Fibroblast of villous mesenchyme (primary cell): ENCODE results near the gene PRDM15. TPM values are rescaled to one million over a fixed set of nuclear protein-coding genes. Genes with fewer than 3 reads are reported as not detected.
A peak's percentile ranks its signal among the peaks of the same experiment; 100 is the strongest.

ENCODE experiments used
- DNase-seq: peaks from one replicate; pipeline ENCODE4 v3.0.0-alpha.2; 2010; ENCODE audit warnings: low read depth
- H3K4me3 ChIP-seq: 2 replicates; pipeline ENCODE4 v1.5.1; 2011; ENCODE audit warnings: low read depth, mild to moderate bottlenecking, low read length
- CTCF ChIP-seq: IDR thresholded peaks from 2 replicates; pipeline ENCODE4 v1.5.1; 2012; ENCODE audit warnings: low read depth, mild to moderate bottlenecking, low read length; ENCODE audit not compliant: insufficient read depth
- total RNA-seq: library from RNA; depleted of rRNA; stranded (reverse); fragments of >200 nt; gene quantifications from 2 replicates; pipeline ENCODE4 v1.2.3, GENCODE V29; 2012

The PRDM15 gene
- total RNA-seq, 1 donor = 5.2 TPM

DNA sequence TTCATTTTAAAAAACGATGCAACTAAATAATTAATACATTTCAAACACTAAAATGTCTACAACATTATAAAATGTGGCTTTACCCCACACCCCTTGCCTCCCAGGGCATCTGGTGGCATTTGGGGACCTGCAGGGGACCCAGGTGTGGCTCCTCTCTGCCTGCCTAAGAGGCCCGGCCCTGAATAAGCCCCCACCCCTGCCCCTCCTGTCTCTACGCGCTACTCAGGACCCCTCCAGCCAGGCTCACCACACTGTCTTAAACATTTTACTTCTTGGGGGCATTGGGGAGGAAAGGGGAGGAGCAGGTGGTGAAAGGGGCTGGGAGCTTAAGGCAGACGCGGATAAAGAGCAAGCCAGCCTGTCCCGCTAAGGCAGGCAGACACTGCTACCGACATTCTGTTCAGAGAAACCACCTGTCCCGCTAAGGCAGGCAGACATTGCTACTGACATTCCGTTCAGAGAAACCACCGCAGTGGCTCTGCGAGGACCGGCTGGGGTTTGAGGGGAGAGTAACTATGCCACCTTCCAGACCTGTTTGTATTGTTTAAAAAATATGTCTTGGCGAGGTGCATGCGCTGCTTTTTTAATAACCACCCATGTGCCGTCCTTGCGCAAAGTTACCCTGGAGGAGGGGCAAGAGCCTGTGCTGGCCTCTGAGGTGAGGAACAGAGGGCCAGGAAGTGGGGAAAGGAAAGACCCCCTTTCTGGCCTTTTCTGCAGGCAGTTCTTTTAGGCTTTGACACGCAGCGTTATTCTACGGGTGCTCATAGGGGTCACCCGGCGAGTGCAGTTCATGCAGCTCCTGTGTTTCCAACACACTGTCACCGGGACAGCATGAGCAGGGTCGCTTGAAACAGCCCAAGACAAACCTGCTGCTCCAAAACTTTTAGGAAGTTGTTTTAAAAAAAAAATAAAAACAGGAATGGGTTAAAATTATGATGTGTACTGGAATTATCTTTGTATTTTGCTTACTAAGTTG lies 61.0 kb downstream of the PRDM15 start:
- H3K4me3 ChIP-seq = no peak overlapping the region
- DNase-seq = no peak
- no peak for TF ChIP-seq CTCF

- H3K4me3 ChIP-seq = no peak overlapping the region
- peak; percentile 55 for DNase-seq
- TF ChIP-seq CTCF = peak; percentile 67
Measured at GRCh38 chr21:41817228-41817627, 61.9 kb downstream of the PRDM15 start.

DNA sequence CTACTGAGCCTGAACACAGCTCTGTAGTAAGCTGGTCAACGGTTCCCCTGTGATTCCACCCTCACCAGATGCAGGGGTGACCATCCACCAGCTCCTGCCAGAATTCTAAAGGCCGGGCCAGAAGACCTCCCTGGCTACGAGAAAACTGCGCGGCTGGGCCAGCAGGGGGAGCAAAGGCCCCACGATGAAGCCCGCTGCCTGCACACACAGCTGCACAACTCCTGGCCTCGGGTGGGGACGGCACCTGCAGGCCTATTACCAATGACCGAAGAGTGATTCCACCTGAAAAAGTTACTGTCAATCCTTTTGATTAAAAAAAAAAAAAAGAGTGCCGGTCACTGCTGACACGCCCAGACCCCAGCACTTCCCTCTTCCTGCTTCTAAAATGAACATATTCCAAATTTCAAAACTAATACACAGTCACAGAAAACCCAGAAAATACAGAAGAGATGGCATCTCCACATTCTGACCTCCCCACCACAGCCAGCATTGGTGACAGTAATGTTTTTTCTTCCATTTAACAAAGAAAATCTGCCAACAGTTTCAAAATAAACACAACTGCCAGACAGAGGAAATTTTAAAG lies 62.5 kb downstream of the PRDM15 start:
- peak; percentile 57 for DNase-seq
- H3K4me3 ChIP-seq = no peak overlapping the region
- peak; percentile 85 for TF ChIP-seq CTCF

- DNase-seq = no peak
- H3K4me3 ChIP-seq = no peak overlapping the region
- TF ChIP-seq CTCF = no peak
Measured at GRCh38 chr21:41815652-41816582, 63.2 kb downstream of the PRDM15 start.

DNA sequence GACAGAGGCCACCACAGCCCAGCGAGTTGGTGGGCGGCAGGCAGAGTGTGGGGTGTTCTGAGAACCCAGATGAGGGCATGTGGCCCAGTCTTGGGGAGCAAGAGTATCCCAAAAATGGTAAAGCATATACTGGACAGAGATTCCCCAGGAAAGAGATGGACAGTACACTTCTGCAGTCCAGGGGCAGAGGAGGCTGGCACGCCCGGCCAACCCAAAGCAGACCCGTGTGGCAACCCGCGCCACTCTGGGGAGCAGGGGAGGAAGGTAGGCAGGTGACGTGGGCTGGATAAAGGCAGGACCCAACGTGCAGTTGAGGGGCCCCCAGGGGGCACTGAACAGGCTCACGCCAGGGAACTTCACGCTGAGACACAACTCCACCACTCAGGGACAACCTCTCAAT lies 65.9 kb downstream of the PRDM15 start:
- DNase-seq = no peak
- TF ChIP-seq CTCF = no peak
- no peak overlapping the region for H3K4me3 ChIP-seq

DNA sequence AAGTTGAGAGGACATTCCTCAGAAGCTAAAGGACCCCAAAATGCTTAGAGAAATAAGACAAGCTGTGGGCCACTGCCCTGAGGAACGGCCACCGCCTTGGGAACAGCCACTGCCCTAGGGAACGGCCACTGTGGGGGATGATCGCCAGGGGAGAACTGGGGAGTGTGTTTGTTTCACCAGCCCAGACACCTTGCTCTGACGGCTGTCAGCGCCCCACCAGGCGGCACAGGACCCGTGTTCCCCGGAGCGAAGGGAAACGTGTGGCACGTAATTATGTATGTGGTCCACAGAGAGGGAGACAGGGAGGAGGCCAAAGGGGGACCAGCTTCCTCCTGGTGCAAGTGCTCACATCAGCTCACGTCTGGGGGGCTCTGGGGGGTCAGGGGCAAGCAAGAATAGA lies 66.5 kb downstream of the PRDM15 start:
- H3K4me3 ChIP-seq = no peak overlapping the region
- no peak for DNase-seq
- TF ChIP-seq CTCF = no peak
